Fibroblast of villous mesenchyme (primary cell): ENCODE measurements around the gene METTL24. TPM values are rescaled to one million over a fixed set of nuclear protein-coding genes. Genes with fewer than 3 reads are reported as not detected.

Source experiments
- DNase-seq: peaks from one replicate; pipeline ENCODE4 v3.0.0-alpha.2; 2010; ENCODE audit warnings: low read depth
- H3K4me3 ChIP-seq: 2 replicates; pipeline ENCODE4 v1.5.1; 2011; ENCODE audit warnings: low read depth, mild to moderate bottlenecking, low read length
- CTCF ChIP-seq: IDR thresholded peaks from 2 replicates; pipeline ENCODE4 v1.5.1; 2012; ENCODE audit warnings: low read depth, mild to moderate bottlenecking, low read length; ENCODE audit not compliant: insufficient read depth
- total RNA-seq: library from RNA; depleted of rRNA; stranded (reverse); fragments of >200 nt; gene quantifications from 2 replicates; pipeline ENCODE4 v1.2.3, GENCODE V29; 2012

Gene METTL24
- total RNA-seq, 1 donor, result not detected

GRCh38 chr6:110378552-110378951, 20.4 kb upstream of the METTL24 start:
- TF ChIP-seq CTCF, result peak; percentile 5
- no peak for DNase-seq
- H3K4me3 ChIP-seq, result no peak overlapping the region

- H3K4me3 ChIP-seq, result no peak overlapping the region
- no peak for DNase-seq
- TF ChIP-seq CTCF, result no peak
These were observed 10.9 kb upstream of the METTL24 start for GRCh38 chr6:110369066-110369465.

GRCh38 chr6:110368284-110368683, 10.1 kb upstream of the METTL24 start:
- DNase-seq, result no peak
- no peak overlapping the region for H3K4me3 ChIP-seq
- TF ChIP-seq CTCF, result no peak

- TF ChIP-seq CTCF, result no peak
- DNase-seq, result no peak
These were observed 9.7 kb upstream of the METTL24 start for GRCh38 chr6:110367825-110368224.

GRCh38 chr6:110366975-110367374, 8.8 kb upstream of the METTL24 start:
- H3K4me3 ChIP-seq, result no peak overlapping the region
- no peak for TF ChIP-seq CTCF
- no peak for DNase-seq

More at GRCh38 chr6:110367825-110368224, 9.7 kb upstream of the METTL24 start:
- H3K4me3 ChIP-seq, result no peak overlapping the region

- no peak for TF ChIP-seq CTCF
These were observed 8.1 kb upstream of the METTL24 start for GRCh38 chr6:110366256-110366655.

GRCh38 chr6:110364364-110365105, 6.4 kb upstream of the METTL24 start:
- H3K4me3 ChIP-seq, result no peak overlapping the region
- no peak for DNase-seq
- TF ChIP-seq CTCF, result no peak

More at GRCh38 chr6:110366256-110366655, 8.1 kb upstream of the METTL24 start:
- H3K4me3 ChIP-seq, result no peak overlapping the region
- no peak for DNase-seq
